ENCODE results near the gene CNOT6L. TPM values are rescaled to one million over a fixed set of nuclear protein-coding genes. Genes with fewer than 3 reads are reported as not detected.

The CNOT6L gene
- total RNA-seq, 1 donor from 2014 or later = 50.8 TPM

GRCh38 chr4:77714514-77714913 is 104.7 kb downstream of the CNOT6L start:
- ATAC-seq = no peak
- Histone ChIP-seq H3K27me3 (no peaks in the 10 kb centered on the region), H3K27ac (no peak overlapping the region), H3K36me3 (peaks cover 2% of the 10 kb centered on the region), H3K4me1 (no peaks in the 10 kb centered on the region), H3K4me3 (no peak overlapping the region), H3K9me3 (no peaks in the 10 kb centered on the region)
- no peak for DNase-seq
- intact Hi-C loops (cut with DNase I) = no loop called here
- TF ChIP-seq, protein P1, sequence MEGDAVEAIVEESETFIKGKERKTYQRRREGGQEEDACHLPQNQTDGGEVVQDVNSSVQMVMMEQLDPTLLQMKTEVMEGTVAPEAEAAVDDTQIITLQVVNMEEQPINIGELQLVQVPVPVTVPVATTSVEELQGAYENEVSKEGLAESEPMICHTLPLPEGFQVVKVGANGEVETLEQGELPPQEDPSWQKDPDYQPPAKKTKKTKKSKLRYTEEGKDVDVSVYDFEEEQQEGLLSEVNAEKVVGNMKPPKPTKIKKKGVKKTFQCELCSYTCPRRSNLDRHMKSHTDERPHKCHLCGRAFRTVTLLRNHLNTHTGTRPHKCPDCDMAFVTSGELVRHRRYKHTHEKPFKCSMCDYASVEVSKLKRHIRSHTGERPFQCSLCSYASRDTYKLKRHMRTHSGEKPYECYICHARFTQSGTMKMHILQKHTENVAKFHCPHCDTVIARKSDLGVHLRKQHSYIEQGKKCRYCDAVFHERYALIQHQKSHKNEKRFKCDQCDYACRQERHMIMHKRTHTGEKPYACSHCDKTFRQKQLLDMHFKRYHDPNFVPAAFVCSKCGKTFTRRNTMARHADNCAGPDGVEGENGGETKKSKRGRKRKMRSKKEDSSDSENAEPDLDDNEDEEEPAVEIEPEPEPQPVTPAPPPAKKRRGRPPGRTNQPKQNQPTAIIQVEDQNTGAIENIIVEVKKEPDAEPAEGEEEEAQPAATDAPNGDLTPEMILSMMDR (IDR thresholded peaks at IDR 0.05) = no peak

GRCh38 chr4:77713884-77714283 is 105.3 kb downstream of the CNOT6L start:
- H3K4me1 ChIP-seq = no peaks in the 10 kb centered on the region
- intact Hi-C loops (cut with DNase I) = no loop called here

DNA sequence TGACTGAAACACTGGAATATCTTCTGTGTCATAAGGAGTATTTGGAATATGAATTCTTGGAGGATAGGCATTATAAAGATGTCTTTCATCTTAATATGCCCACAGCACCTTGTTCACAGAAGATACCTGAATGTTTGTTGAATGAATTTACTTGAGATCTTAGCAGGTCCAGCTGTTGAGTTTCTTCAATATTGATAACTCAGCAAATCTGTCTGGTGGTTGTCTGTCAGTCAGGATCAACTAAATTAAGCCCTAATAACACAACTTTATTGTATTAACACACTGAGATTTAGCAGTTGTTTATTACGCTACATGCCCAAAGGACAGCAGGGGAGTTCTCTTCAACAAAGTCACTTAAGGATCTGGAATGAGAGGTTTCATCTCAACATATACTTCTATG is 106.5 kb downstream of the CNOT6L start:
- TF ChIP-seq, protein P1 (IDR thresholded peaks at IDR 0.05) = no peak
- Histone ChIP-seq H3K4me1 (no peaks in the 10 kb centered on the region), H3K4me3 (no peak overlapping the region), H3K9me3 (no peaks in the 10 kb centered on the region), H3K27me3 (no peaks in the 10 kb centered on the region), H3K36me3 (no peaks in the 10 kb centered on the region), H3K27ac (no peak overlapping the region)
- intact Hi-C loops (cut with DNase I) = no loop called here
- DNase-seq (no peak), ATAC-seq (no peak)

More at GRCh38 chr4:77713884-77714283, 105.3 kb downstream of the CNOT6L start:
- H3K9me3 ChIP-seq = no peaks in the 10 kb centered on the region
- H3K4me3 ChIP-seq = no peak overlapping the region
- TF ChIP-seq, protein P1 (IDR thresholded peaks at IDR 0.05) = no peak
- no peak overlapping the region for H3K27ac ChIP-seq
- ATAC-seq = no peak
- no peaks in the 10 kb centered on the region for H3K36me3 ChIP-seq
- DNase-seq = no peak
- H3K27me3 ChIP-seq = no peaks in the 10 kb centered on the region

DNA sequence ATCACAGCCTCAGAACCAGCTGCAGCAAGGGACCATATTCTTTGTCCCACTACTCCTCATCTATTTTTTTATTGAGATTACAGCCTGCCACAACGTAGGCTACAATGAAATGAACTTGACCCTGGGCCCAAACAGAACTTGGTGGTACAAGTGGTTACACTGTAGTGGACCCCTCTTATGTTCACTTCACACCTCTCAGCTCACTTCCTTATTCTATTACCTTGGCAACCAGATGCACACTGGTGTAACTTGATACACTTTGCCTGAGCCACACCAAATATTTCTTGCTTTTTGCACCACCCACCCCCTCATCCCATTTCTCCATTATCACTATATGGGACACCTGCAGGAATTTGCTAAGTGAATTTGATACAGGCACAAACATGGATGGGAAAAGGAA is 107.7 kb downstream of the CNOT6L start:
- Histone ChIP-seq H3K27ac (no peak overlapping the region), H3K36me3 (no peaks in the 10 kb centered on the region), H3K27me3 (no peaks in the 10 kb centered on the region), H3K9me3 (no peaks in the 10 kb centered on the region), H3K4me3 (no peak overlapping the region), H3K4me1 (no peaks in the 10 kb centered on the region)
- intact Hi-C loops (cut with DNase I) = no loop called here
- TF ChIP-seq, protein P1 (IDR thresholded peaks at IDR 0.05) = no peak
- DNase-seq (no peak), ATAC-seq (no peak)

- Histone ChIP-seq H3K9me3 (no peaks in the 10 kb centered on the region), H3K36me3 (no peaks in the 10 kb centered on the region), H3K4me3 (no peak overlapping the region), H3K4me1 (no peaks in the 10 kb centered on the region), H3K27ac (no peak overlapping the region), H3K27me3 (no peaks in the 10 kb centered on the region)
- DNase-seq (no peak), ATAC-seq (no peak)
- intact Hi-C loops (cut with DNase I) = no loop called here
- TF ChIP-seq, protein P1 (IDR thresholded peaks at IDR 0.05) = no peak
Observed at GRCh38 chr4:77710684-77711083, 108.5 kb downstream of the CNOT6L start.

- H3K36me3 ChIP-seq = no peaks in the 10 kb centered on the region
- H3K27ac ChIP-seq = no peak overlapping the region
- intact Hi-C loops (cut with DNase I) = no loop called here
- H3K4me1 ChIP-seq = no peaks in the 10 kb centered on the region
- TF ChIP-seq, protein P1 (IDR thresholded peaks at IDR 0.05) = no peak
- no peaks in the 10 kb centered on the region for H3K27me3 ChIP-seq
- DNase-seq (no peak), ATAC-seq (no peak)
- no peaks in the 10 kb centered on the region for H3K9me3 ChIP-seq
- no peak overlapping the region for H3K4me3 ChIP-seq
Observed at GRCh38 chr4:77710059-77710458, 109.1 kb downstream of the CNOT6L start.
